SHP77 (cell line): Measurements from ENCODE around the gene MLN.

Experiments used
- DNase-seq, 2 experiments: peaks; one replicate each; lab custom pipeline; 2025; lab: John Stamatoyannopoulos, UW

Gene MLN

GRCh38 chr6:33788694-33789549 is 14.9 kb downstream of the MLN start, which contains the start of gene LEMD2:
TSS of gene LEMD2 (minus strand) at chr6:33789130. CDS start at chr6:33789116, 14 bp downstream.
- DNase-seq: peak; percentile 80 to 81

- peak; percentile 30 to 50 for DNase-seq
These were observed 15.7 kb downstream of the MLN start for GRCh38 chr6:33787954-33788693.

GRCh38 chr6:33787346-33787953 is 16.4 kb downstream of the MLN start:
- no peak for DNase-seq

- DNase-seq: no peak
These were observed 17.1 kb downstream of the MLN start for GRCh38 chr6:33786736-33787135.

- DNase-seq: no peak
These were observed 18.0 kb downstream of the MLN start for GRCh38 chr6:33785778-33786177.

- no peak for DNase-seq
These were observed 19.0 kb downstream of the MLN start for GRCh38 chr6:33784787-33785186.

GRCh38 chr6:33783781-33784520 is 19.9 kb downstream of the MLN start:
- no peak for DNase-seq

- DNase-seq: no peak
These were observed 21.2 kb downstream of the MLN start for GRCh38 chr6:33782561-33782960.

- no peak for DNase-seq
These were observed 22.4 kb downstream of the MLN start for GRCh38 chr6:33781131-33781975.

GRCh38 chr6:33779895-33780294 is 23.9 kb downstream of the MLN start:
- DNase-seq: no peak

GRCh38 chr6:33779290-33779689 is 24.5 kb downstream of the MLN start:
- DNase-seq: no peak

GRCh38 chr6:33778444-33779121 is 25.2 kb downstream of the MLN start:
- DNase-seq: no peak

GRCh38 chr6:33777398-33778388 is 26.1 kb downstream of the MLN start:
- DNase-seq: no peak

GRCh38 chr6:33776764-33777163 is 27.0 kb downstream of the MLN start:
- no peak for DNase-seq

GRCh38 chr6:33776186-33776585 is 27.6 kb downstream of the MLN start:
- DNase-seq: no peak

- no peak for DNase-seq
These were observed 29.0 kb downstream of the MLN start for GRCh38 chr6:33774774-33775173.

GRCh38 chr6:33772902-33773472 is 30.8 kb downstream of the MLN start:
- no peak for DNase-seq

GRCh38 chr6:33772082-33772830 is 31.5 kb downstream of the MLN start:
- no peak for DNase-seq
